HepG2 (cell line): ENCODE measurements around the gene ADGRB3. TPM values are rescaled to one million over a fixed set of nuclear protein-coding genes. Genes with fewer than 3 reads are reported as not detected.

ENCODE experiments used
- ATAC-seq: fragments of 200-7000 bp; cut with Tn5 transposase; 3 replicates; pipeline ENCODE4 v1.9.1; 2020; ENCODE audit warnings: mild to moderate bottlenecking, moderate library complexity
- BruUV-seq: library from RNA; stranded (reverse); fragments of 400-500 nt; replicated peaks from 2 replicates; lab custom pipeline; 2021; lab: Mats Ljungman, UMichigan
- CTCF ChIA-PET: fragments of 300-600 bp; formaldehyde crosslinking; extraction: SDS; loops from one replicate; lab custom pipeline; 2021; ENCODE audit warnings: low total read pairs, inconsistent platforms, low intra/inter-chr PET ratio; lab: Yijun Ruan, JAX
- POLR2A ChIA-PET: fragments of 350-600 bp; sonication (Branson Sonifier 250); formaldehyde crosslinking; loops from one replicate; lab custom pipeline; 2020; ENCODE audit warnings: antibody characterized with exemption, inconsistent platforms; lab: Yijun Ruan, JAX
- DNase-seq: peaks from one replicate; pipeline ENCODE4 v3.0.0-alpha.2; 2015; ENCODE audit warnings: low spot score
- FAIRE-seq: peaks from 3 replicates; lab custom pipeline; 2011; peaks lifted over from hg19 to GRCh38; lab: Jason Lieb, UNC
- H2AFZ ChIP-seq: one replicate; pipeline ENCODE4 v1.6.1; 2011; ENCODE audit warnings: low read length, inconsistent platforms
- H3K27ac ChIP-seq: fragments of 300-600 bp; 3 replicates; pipeline ENCODE4 v1.8.0; 2011; ENCODE audit warnings: mixed run types, mild to moderate bottlenecking, mixed read lengths, low read length, inconsistent platforms; ENCODE audit not compliant: insufficient read depth; ENCODE audit errors: extremely low read length
- H3K27me3 ChIP-seq, 2 experiments: fragments of 200-600 bp in 1 of 2; 2 replicates in 1 of 2; 3 replicates in 1 of 2; pipeline versions ENCODE4 v1.6.0 to v1.8.0; 2011; ENCODE audit warnings: low read length in 2 of 2, mild to moderate bottlenecking in 2 of 2, moderate library complexity in 2 of 2, inconsistent platforms in 1 of 2; ENCODE audit not compliant: insufficient read depth in 2 of 2, control insufficient read depth in 1 of 2
- H3K36me3 ChIP-seq, 2 experiments: fragments of 200-600 bp in 1 of 2; replicated peaks in 1 of 2; 2 replicates in 1 of 2; 3 replicates in 1 of 2; pipeline versions ENCODE4 v1.5.1 to v1.8.0; 2011; ENCODE audit warnings: low read length in 2 of 2, inconsistent platforms in 1 of 2; ENCODE audit not compliant: insufficient read depth in 2 of 2, control insufficient read depth in 1 of 2
- H3K4me1 ChIP-seq: 2 replicates; pipeline ENCODE4 v1.5.1; 2012; ENCODE audit warnings: low read length, inconsistent platforms; ENCODE audit not compliant: insufficient read depth
- H3K4me2 ChIP-seq: 2 replicates; pipeline ENCODE4 v1.6.0; 2011; ENCODE audit warnings: low read depth, low read length, inconsistent platforms
- H3K4me3 ChIP-seq, 3 experiments: fragments of 200-600 bp in 1 of 3; sonication (generic), shearing (Covaris generic) in 1 of 3; replicated peaks in 1 of 3; 2 replicates each; pipeline ENCODE4 v1.5.1; 2011 to 2016; ENCODE audit warnings: low read length in 3 of 3, inconsistent platforms in 2 of 3, low read depth in 2 of 3, mild to moderate bottlenecking in 2 of 3, control low read depth in 1 of 3, mixed read lengths in 1 of 3; ENCODE audit not compliant: insufficient read depth in 1 of 3
- H3K79me2 ChIP-seq: one replicate; pipeline ENCODE4 v1.6.1; 2011; ENCODE audit warnings: low read length, inconsistent platforms; ENCODE audit not compliant: insufficient read depth
- H3K9ac ChIP-seq: 2 replicates; pipeline ENCODE4 v1.6.0; 2011; ENCODE audit warnings: mild to moderate bottlenecking, low read depth, low read length, inconsistent platforms; ENCODE audit not compliant: insufficient read depth
- H3K9me3 ChIP-seq: 2 replicates; pipeline ENCODE4 v1.5.1; 2012; ENCODE audit warnings: mild to moderate bottlenecking, low read length
- H4K20me1 ChIP-seq: 2 replicates; pipeline ENCODE4 v1.6.0; 2011; ENCODE audit warnings: inconsistent platforms, mild to moderate bottlenecking, low read length, moderate library complexity; ENCODE audit not compliant: insufficient read depth
- BRCA1 ChIP-seq: sonication (generic); formaldehyde crosslinking; IDR thresholded peaks from 2 replicates; pipeline ENCODE4 v1.4.0; 2020; ENCODE audit warnings: missing genetic modification reagents
- DDIT3 ChIP-seq: sonication (generic); formaldehyde crosslinking; IDR thresholded peaks from 2 replicates; pipeline ENCODE4 v1.4.0; 2020; ENCODE audit warnings: mild to moderate bottlenecking, missing genetic modification reagents
- DPF2 ChIP-seq: sonication (generic); formaldehyde crosslinking; IDR thresholded peaks from 2 replicates; pipeline ENCODE4 v1.4.0; 2020; ENCODE audit warnings: mild to moderate bottlenecking, low read depth, missing genetic modification reagents, borderline replicate concordance
- GATA4 ChIP-seq: sonication (generic); IDR thresholded peaks from 2 replicates; pipeline ENCODE4 v1.6.1; 2016; ENCODE audit warnings: antibody characterized with exemption, low read depth, borderline replicate concordance
- IKZF4 ChIP-seq: sonication (generic); formaldehyde crosslinking; IDR thresholded peaks from 2 replicates; pipeline ENCODE4 v1.5.1; 2020; ENCODE audit warnings: borderline replicate concordance, mild to moderate bottlenecking, low read depth, missing genetic modification reagents; ENCODE audit errors: not compliant biosample characterization
- MTA1 ChIP-seq: sonication (generic); formaldehyde crosslinking; IDR thresholded peaks from 2 replicates; pipeline ENCODE4 v1.4.0; 2020; ENCODE audit warnings: missing genetic modification reagents, mild to moderate bottlenecking, borderline replicate concordance
- NR2F6 ChIP-seq, 2 experiments: IDR thresholded peaks; 2 replicates each; pipeline ENCODE4 v1.6.1; 2016; ENCODE audit warnings: antibody characterized with exemption in 1 of 2, mild to moderate bottlenecking in 1 of 2
- PLSCR1 ChIP-seq: sonication (generic); formaldehyde crosslinking; IDR thresholded peaks from 2 replicates; pipeline ENCODE4 v1.5.0; 2020; ENCODE audit warnings: missing genetic modification reagents, mild to moderate bottlenecking, borderline replicate concordance
- RFX1 ChIP-seq: fragments of 450-650 bp; IDR thresholded peaks from 2 replicates; pipeline ENCODE4 v1.6.1; 2017
- TBX2 ChIP-seq: sonication (generic); formaldehyde crosslinking; IDR thresholded peaks from 2 replicates; pipeline ENCODE4 v1.5.0; 2020; ENCODE audit warnings: missing genetic modification reagents, mild to moderate bottlenecking, borderline replicate concordance
- ZFP37 ChIP-seq: sonication (generic); formaldehyde crosslinking; IDR thresholded peaks from 2 replicates; pipeline ENCODE4 v1.4.0; 2020; ENCODE audit warnings: missing genetic modification reagents, borderline replicate concordance
- ZKSCAN8 ChIP-seq: IDR thresholded peaks from 2 replicates; pipeline ENCODE4 v1.6.1; 2016; ENCODE audit warnings: borderline replicate concordance, missing genetic modification reagents, missing compliant biosample characterization
- ZNF124 ChIP-seq: sonication (generic); formaldehyde crosslinking; IDR thresholded peaks from 2 replicates; pipeline ENCODE4 v1.4.0; 2020; ENCODE audit warnings: missing genetic modification reagents
- ZNF572 ChIP-seq: sonication (generic); formaldehyde crosslinking; IDR thresholded peaks from 2 replicates; pipeline ENCODE4 v1.5.1; 2020; ENCODE audit warnings: mild to moderate bottlenecking, missing genetic modification reagents
- ZNF607 ChIP-seq: sonication (generic); formaldehyde crosslinking; IDR thresholded peaks from 2 replicates; pipeline ENCODE4 v1.5.1; 2020; ENCODE audit warnings: missing genetic modification reagents, mild to moderate bottlenecking, borderline replicate concordance
- ZNF616 ChIP-seq: sonication (generic); formaldehyde crosslinking; IDR thresholded peaks from 2 replicates; pipeline ENCODE4 v1.5.0; 2020; ENCODE audit warnings: low read depth, mild to moderate bottlenecking, missing genetic modification reagents
- WGBS: methylation state at CpG from one replicate; pipeline ENCODE4 v1.1.6; 2017; ENCODE audit warnings: low lambda C conversion rate; 5-methylcytosine and 5-hydroxymethylcytosine counted together
- in situ Hi-C: cut with HindIII; loops from 2 replicates; pipeline ENCODE4 v1.10.0; 2017; ENCODE audit warnings: low pct_unique_long_range_greater_than_20kb; ENCODE audit not compliant: extremely low pct_ligation_motif_present
- intact Hi-C: fragments of 100-400 bp; cut with micrococcal nuclease; formaldehyde crosslinking; loops from one replicate; pipeline ENCODE4 v1.10.0; 2022; ENCODE audit not compliant: unreplicated experiment
- polyA plus RNA-seq, 8 experiments: library from polyadenylated mRNA; depleted of rRNA in 3 of 8; stranded (reverse) in 7 of 8; unstranded in 1 of 8; fragments of >200 nt; fragmentation: Illumina TruSeq in 4 of 8; extraction: Trizol in 4 of 8; gene quantifications; 2 replicates each; pipeline versions ENCODE4 v1.2.1 to v1.2.3, GENCODE V29; 2011 to 2016; ENCODE audit warnings: low read depth in 4 of 8, missing spikeins in 1 of 8, mixed read lengths in 1 of 8; ENCODE audit not compliant: insufficient read depth in 1 of 8
- total RNA-seq, 5 experiments: library from RNA; depleted of rRNA; stranded (reverse); fragments of >200 nt; fragmentation: Illumina TruSeq; extraction: Trizol; gene quantifications; 2 replicates each; pipeline ENCODE4 v1.2.3, GENCODE V29; 2016; ENCODE audit warnings: low read depth in 1 of 5
- TF ChIP-seq, protein P1 (sequence below): sonication (generic); formaldehyde crosslinking; IDR thresholded peaks from 2 replicates; pipeline ENCODE4 v1.5.1; 2020; ENCODE audit warnings: mild to moderate bottlenecking, missing genetic modification reagents, borderline replicate concordance
- TF ChIP-seq, protein P2 (sequence below): sonication (generic); formaldehyde crosslinking; conservative IDR thresholded peaks from 2 replicates; pipeline ENCODE4 v1.8.0; 2022; ENCODE audit warnings: missing genetic modification reagents

Gene ADGRB3
- total and polyA plus RNA-seq, 2 of the 13 experiments (the other 11 are each of a cell fraction or from before 2014, with no cell fraction given), result not detected

DNA sequence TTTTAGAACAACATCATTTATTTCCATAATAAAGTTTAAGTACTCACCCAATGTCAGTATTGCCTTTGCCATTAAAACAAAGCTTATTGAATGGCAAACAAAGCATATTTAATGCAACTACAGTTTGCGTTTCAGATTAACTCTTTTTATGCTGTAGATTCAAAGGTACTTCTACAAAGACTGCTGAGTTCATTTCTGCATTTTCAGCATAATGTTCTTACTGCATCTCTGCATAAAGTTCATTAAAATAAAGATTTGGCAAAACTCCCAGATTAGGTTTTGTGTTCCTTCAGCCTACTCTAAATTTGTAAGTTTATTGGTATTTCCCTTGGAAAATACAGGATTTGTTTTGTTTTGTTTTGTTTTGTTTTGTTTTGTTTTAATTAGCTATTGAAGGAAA lies 359.4 kb downstream of the ADGRB3 start:
- WGBS, result 4% methylated on average over 1 of the region's 1 CpG
- Histone ChIP-seq H4K20me1 (no peaks in the 10 kb centered on the region), H2AFZ (no peak overlapping the region), H3K36me3 (no peaks in the 10 kb centered on the region), H3K79me2 (no peaks in the 10 kb centered on the region), H3K9me3 (no peaks in the 10 kb centered on the region), H3K4me3 (no peak overlapping the region), H3K4me2 (no peak overlapping the region), H3K27ac (no peak overlapping the region), H3K4me1 (no peaks in the 10 kb centered on the region), H3K9ac (no peak overlapping the region), H3K27me3 (no peaks in the 10 kb centered on the region)
- FAIRE-seq (no peak), DNase-seq (no peak), ATAC-seq (no peak)
- BruUV-seq, result no TSS peak
- intact Hi-C loops (no loop called here), in situ Hi-C loops (no loop called here)
- TF ChIP-seq NR2F6 (IDR thresholded peaks at IDR 0.05) (no peak), NR2F6 (CRISPR knock-in tag; IDR thresholded peaks at IDR 0.05) (no peak), ZKSCAN8 (CRISPR knock-in tag) (no peak), DPF2 (CRISPR knock-in tag) (no peak), GATA4 (no peak), ZNF572 (no peak), RFX1 (no peak), ZFP37 (CRISPR knock-in tag) (no peak), BRCA1 (no peak), TBX2 (CRISPR knock-in tag) (no peak), ZNF616 (CRISPR knock-in tag) (no peak), PLSCR1 (CRISPR knock-in tag) (no peak), DDIT3 (no peak), MTA1 (CRISPR knock-in tag) (no peak), ZNF607 (CRISPR knock-in tag) (no peak), IKZF4 (CRISPR knock-in tag) (no peak), ZNF124 (no peak)
- TF ChIP-seq, protein P1, sequence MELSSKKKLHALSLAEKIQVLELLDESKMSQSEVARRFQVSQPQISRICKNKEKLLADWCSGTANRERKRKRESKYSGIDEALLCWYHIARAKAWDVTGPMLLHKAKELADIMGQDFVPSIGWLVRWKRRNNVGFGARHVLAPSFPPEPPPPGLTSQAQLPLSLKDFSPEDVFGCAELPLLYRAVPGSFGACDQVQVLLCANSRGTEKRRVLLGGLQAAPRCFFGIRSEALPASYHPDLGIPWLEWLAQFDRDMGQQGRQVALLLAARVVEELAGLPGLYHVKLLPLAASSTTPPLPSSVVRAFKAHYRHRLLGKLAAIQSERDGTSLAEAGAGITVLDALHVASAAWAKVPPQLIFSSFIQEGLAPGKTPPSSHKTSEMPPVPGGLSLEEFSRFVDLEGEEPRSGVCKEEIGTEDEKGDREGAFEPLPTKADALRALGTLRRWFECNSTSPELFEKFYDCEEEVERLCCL (CRISPR knock-in tag), result no peak
- TF ChIP-seq, protein P2, sequence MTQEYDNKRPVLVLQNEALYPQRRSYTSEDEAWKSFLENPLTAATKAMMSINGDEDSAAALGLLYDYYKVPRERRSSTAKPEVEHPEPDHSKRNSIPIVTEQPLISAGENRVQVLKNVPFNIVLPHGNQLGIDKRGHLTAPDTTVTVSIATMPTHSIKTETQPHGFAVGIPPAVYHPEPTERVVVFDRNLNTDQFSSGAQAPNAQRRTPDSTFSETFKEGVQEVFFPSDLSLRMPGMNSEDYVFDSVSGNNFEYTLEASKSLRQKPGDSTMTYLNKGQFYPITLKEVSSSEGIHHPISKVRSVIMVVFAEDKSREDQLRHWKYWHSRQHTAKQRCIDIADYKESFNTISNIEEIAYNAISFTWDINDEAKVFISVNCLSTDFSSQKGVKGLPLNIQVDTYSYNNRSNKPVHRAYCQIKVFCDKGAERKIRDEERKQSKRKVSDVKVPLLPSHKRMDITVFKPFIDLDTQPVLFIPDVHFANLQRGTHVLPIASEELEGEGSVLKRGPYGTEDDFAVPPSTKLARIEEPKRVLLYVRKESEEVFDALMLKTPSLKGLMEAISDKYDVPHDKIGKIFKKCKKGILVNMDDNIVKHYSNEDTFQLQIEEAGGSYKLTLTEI, result no peak
- CTCF ChIA-PET, result no interaction called here
- POLR2A ChIA-PET, result no interaction called here
